IPS-18a (cell line): ENCODE measurements around the gene AP1S1.
"Not testable (repeated sequence)": the region's sequence is repeated elsewhere in the genome, so short reads cannot be mapped to it uniquely, and the experiment has no call there.

Source experiments
- H3K27ac ChIP-seq: one replicate; pipeline ENCODE4 v1.5.1; 2013; ENCODE audit warnings: low read length
- H3K27me3 ChIP-seq: one replicate; pipeline ENCODE4 v1.6.1; 2013; ENCODE audit warnings: mild to moderate bottlenecking, low read length; ENCODE audit not compliant: control insufficient read depth, insufficient read depth
- H3K36me3 ChIP-seq: one replicate; pipeline ENCODE4 v1.6.1; 2013; ENCODE audit warnings: low read depth, low read length; ENCODE audit not compliant: control insufficient read depth
- H3K4me1 ChIP-seq: one replicate; pipeline ENCODE4 v1.6.1; 2013; ENCODE audit warnings: low read depth, low read length; ENCODE audit not compliant: control insufficient read depth
- H3K4me3 ChIP-seq: one replicate; pipeline ENCODE4 v1.5.1; 2013; ENCODE audit warnings: low read length
- H3K9ac ChIP-seq: one replicate; pipeline ENCODE4 v1.6.1; 2013; ENCODE audit warnings: mild to moderate bottlenecking, low read length, moderate library complexity
- H3K9me3 ChIP-seq: one replicate; pipeline ENCODE4 v1.6.1; 2013; ENCODE audit warnings: low read depth, low read length; ENCODE audit not compliant: control insufficient read depth

The AP1S1 gene

GRCh38 chr7:101179117-101179516, 24.8 kb downstream of the AP1S1 start:
- Histone ChIP-seq H3K9ac (no peak overlapping the region), H3K27me3 (peaks cover 71% of the 10 kb centered on the region), H3K36me3 (no peaks in the 10 kb centered on the region), H3K4me1 (peaks cover 9% of the 10 kb centered on the region), H3K9me3 (no peaks in the 10 kb centered on the region), H3K4me3 (peak overlapping the region; percentile 70), H3K27ac (no peak overlapping the region)

GRCh38 chr7:101179713-101180112, 25.4 kb downstream of the AP1S1 start:
- Histone ChIP-seq H3K27ac (no peak overlapping the region), H3K9me3 (no peaks in the 10 kb centered on the region), H3K4me3 (peak overlapping the region; percentile 70), H3K36me3 (no peaks in the 10 kb centered on the region), H3K27me3 (peaks cover 65% of the 10 kb centered on the region), H3K4me1 (peaks cover 9% of the 10 kb centered on the region), H3K9ac (no peak overlapping the region)

DNA sequence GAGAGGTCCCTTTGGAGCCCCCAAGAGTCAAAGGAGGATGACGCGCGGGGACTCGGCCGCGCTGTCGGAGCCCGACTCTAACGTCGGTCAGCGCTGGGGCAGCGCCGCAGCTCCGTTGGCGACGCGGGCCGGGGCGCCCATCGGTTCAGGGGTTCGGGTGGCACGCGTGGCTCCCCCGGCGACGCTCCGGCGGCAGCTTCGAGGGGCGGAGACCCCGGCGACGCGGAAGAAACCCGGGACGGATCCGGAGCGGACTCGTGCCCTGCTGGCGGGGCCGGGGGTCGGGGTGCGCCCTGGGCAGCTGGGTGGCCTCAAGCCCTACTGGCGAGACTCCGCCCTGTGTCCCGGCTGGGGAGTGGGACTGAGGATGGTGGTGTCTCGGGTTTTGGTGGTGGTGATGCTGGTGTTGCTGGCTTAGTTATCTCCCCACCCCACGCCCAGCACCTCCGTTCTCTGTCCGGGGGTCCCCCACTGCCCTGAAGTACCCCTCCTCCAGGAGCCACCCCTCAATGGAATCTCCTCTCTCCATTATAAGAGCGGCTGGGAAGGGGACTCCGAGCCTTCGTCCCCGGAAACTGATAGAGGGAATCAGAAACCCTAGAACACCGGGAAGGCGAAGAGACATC, 26.0 kb downstream of the AP1S1 start, which contains the start of gene NAT16:
Gene NAT16, minus strand, starts transcription at position 164 of the 626 bp plus-strand sequence. CDS start 5,486 bp downstream, outside the sequence.
- Histone ChIP-seq H3K9ac (no peak within 1 kb of the TSS), H3K36me3 (no peaks in the 10 kb centered on the region), H3K27me3 (peaks cover 59% of the 10 kb centered on the region), H3K27ac (no peak within 1 kb of the TSS), H3K4me1 (peaks cover 9% of the 10 kb centered on the region), H3K4me3 (peak within 1 kb of the TSS; percentile 70), H3K9me3 (no peaks in the 10 kb centered on the region)

DNA sequence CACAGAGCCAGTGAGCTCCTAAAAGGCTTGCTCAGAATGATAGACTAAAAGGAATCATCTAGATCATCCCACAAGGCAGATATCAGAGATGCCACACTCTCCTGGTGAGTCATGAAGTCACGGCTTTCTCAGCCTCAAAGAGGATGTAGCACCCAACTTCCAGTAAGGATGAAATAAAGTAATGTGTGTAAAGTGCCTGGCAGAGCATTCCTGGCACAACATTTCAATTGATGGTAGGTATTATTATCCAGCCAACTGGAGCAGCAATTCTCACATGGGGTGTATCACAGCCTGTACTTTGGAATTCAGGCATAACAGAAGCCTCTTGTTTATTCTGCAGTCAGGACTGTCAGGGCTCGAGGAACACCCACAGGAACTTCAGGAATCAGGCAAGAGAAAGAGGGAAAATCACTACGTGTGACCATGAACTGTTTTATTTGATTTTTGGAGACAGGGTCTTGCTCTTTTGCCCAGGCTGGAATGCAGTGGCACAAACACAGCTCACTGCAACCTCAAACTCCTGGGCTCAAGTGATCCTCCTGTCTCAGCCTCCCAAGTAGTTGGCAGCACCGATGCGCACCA, 31.1 kb downstream of the AP1S1 start:
- peaks cover 8% of the 10 kb centered on the region for H3K4me1 ChIP-seq
- H3K27me3 ChIP-seq: peaks cover 10% of the 10 kb centered on the region
- H3K27ac ChIP-seq: no peak overlapping the region
- H3K9me3 ChIP-seq: no peaks in the 10 kb centered on the region
- H3K36me3 ChIP-seq: no peaks in the 10 kb centered on the region
- no peak overlapping the region for H3K9ac ChIP-seq
- no peak overlapping the region for H3K4me3 ChIP-seq

GRCh38 chr7:101186194-101186593, 31.9 kb downstream of the AP1S1 start:
- Histone ChIP-seq H3K27me3 (peaks cover 1% of the 10 kb centered on the region), H3K9me3 (no peaks in the 10 kb centered on the region), H3K27ac (no peak overlapping the region), H3K4me1 (peaks cover 4% of the 10 kb centered on the region), H3K36me3 (no peaks in the 10 kb centered on the region), H3K9ac (no peak overlapping the region), H3K4me3 (no peak overlapping the region)

- H3K9ac ChIP-seq: no peak overlapping the region
- H3K4me3 ChIP-seq: no peak overlapping the region
- H3K4me1 ChIP-seq: peaks cover 3% of the 10 kb centered on the region
- no peaks in the 10 kb centered on the region for H3K36me3 ChIP-seq
- H3K27ac ChIP-seq: no peak overlapping the region
- H3K27me3 ChIP-seq: no peaks in the 10 kb centered on the region
- H3K9me3 ChIP-seq: no peaks in the 10 kb centered on the region
Measured at GRCh38 chr7:101186844-101187428, 32.7 kb downstream of the AP1S1 start.

- no peaks in the 10 kb centered on the region for H3K9me3 ChIP-seq
- no peak overlapping the region for H3K27ac ChIP-seq
- H3K36me3 ChIP-seq: no peaks in the 10 kb centered on the region
- no peaks in the 10 kb centered on the region for H3K4me1 ChIP-seq
- no peaks in the 10 kb centered on the region for H3K27me3 ChIP-seq
- no peak overlapping the region for H3K9ac ChIP-seq
- no peak overlapping the region for H3K4me3 ChIP-seq
Measured at GRCh38 chr7:101189109-101189508, 34.8 kb downstream of the AP1S1 start.

GRCh38 chr7:101195884-101196283, 41.6 kb downstream of the AP1S1 start:
- Histone ChIP-seq H3K27ac (no peak overlapping the region), H3K4me1 (peaks cover 5% of the 10 kb centered on the region), H3K9ac (no peak overlapping the region)

DNA sequence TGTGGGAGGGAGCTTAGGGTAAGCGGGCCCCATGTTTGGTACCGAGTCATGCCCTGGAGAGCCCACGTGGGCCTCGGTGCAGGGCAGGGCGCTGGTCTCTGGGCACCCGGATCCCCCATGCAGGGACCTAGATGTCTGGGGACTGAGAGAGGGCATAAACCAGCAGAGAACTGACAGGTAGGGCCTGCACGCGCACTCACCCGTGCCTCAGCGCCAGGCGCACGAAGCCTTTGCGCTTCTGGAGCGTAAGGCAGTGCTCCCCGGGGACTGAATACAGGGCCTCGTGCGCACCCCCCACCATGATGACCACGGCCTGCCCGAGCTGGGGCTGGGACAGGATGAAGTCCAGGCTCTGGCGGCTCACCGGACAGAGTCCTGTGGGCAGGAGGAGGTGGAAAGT, 43.7 kb downstream of the AP1S1 start:
- Histone ChIP-seq H3K4me1 (peaks cover 8% of the 10 kb centered on the region), H3K9me3 (no peaks in the 10 kb centered on the region), H3K27me3 (no peaks in the 10 kb centered on the region), H3K27ac (no peak overlapping the region), H3K4me3 (no peak overlapping the region), H3K9ac (no peak overlapping the region), H3K36me3 (no peaks in the 10 kb centered on the region)

More at GRCh38 chr7:101195884-101196283, 41.6 kb downstream of the AP1S1 start:
- no peak overlapping the region for H3K4me3 ChIP-seq
- H3K27me3 ChIP-seq: no peaks in the 10 kb centered on the region
- H3K9me3 ChIP-seq: no peaks in the 10 kb centered on the region
- no peaks in the 10 kb centered on the region for H3K36me3 ChIP-seq

DNA sequence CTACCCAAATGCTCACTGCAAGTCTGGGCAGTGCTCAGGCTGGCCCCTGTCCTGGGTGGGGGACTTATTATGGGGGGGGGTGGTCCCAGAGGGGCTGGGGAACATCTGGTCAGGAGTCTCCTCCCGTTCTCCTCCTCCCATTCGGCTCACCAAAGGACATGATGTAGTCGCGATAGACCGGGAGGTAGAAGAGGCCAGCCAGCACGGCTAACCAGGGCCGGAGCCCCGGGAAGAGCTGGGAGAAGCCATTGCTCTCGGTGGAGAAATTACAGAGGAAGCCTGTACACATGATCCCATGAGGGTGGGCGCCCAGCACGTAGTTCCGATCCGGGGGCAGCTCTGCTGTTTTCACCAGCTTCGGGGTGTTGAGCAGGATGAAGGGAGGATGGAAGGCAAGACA, 44.2 kb downstream of the AP1S1 start:
- no peaks in the 10 kb centered on the region for H3K9me3 ChIP-seq
- H3K4me3 ChIP-seq: no peak overlapping the region
- no peak overlapping the region for H3K27ac ChIP-seq
- no peaks in the 10 kb centered on the region for H3K27me3 ChIP-seq
- no peaks in the 10 kb centered on the region for H3K36me3 ChIP-seq
- no peak overlapping the region for H3K9ac ChIP-seq
- H3K4me1 ChIP-seq: peaks cover 8% of the 10 kb centered on the region

DNA sequence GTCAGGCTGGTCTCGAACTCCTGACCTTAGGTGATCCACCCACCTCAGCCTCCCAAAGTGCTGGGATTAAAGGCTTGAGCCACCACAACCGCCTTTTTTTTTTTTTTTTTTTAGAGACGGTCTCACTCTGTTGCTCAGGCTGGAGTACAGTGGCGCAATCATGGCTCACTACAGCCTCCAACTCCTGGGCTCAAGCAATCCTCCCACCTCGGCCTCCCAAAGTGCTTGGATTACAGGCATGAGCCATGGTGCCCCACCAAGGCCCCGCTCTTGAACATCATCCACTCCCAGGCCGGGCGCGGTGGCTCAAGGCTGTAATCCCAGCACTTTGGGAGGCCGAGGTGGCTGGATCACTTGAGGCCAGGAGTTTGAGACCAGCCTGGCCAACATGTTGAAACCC, 45.2 kb downstream of the AP1S1 start:
- not testable (repeated sequence) for H3K4me1 ChIP-seq, H3K27ac ChIP-seq, H3K4me3 ChIP-seq, H3K9me3 ChIP-seq, H3K27me3 ChIP-seq, H3K9ac ChIP-seq, H3K36me3 ChIP-seq

DNA sequence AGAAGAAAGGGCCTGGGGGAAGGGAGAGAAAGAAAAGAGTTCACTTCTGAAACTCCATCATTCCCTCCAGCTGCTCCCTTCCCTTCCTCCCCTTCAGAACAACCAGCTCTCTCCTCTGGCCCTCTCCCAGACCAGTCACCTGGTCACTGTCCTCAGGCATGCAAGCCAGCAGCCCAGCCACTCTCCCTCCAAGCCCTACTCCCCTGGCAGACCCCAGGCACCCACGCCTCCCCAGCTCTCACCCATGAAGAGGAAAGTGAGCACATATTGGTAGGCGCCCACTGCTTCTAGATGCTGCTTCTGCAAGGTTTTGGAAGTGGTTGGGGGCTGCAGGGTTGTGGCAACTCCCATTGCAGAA, 46.2 kb downstream of the AP1S1 start:
- Histone ChIP-seq H3K27me3 (no peaks in the 10 kb centered on the region), H3K27ac (no peak overlapping the region), H3K4me3 (no peak overlapping the region), H3K9ac (no peak overlapping the region), H3K4me1 (peaks cover 8% of the 10 kb centered on the region), H3K36me3 (no peaks in the 10 kb centered on the region), H3K9me3 (no peaks in the 10 kb centered on the region)
